Measurements from ENCODE around the gene SNX30.

The SNX30 gene

GRCh38 chr9:112869917-112870316 is 119.4 kb downstream of the SNX30 start:
- H2AFZ ChIP-seq (ENCODE audit: low read length), result no peak overlapping the region
- no peaks in the 10 kb centered on the region for H3K27me3 ChIP-seq (ENCODE audit: insufficient read depth, low read length)
- H3K79me2 ChIP-seq (ENCODE audit: insufficient read depth, low read length), result no peaks in the 10 kb centered on the region
- H3K4me1 ChIP-seq (ENCODE audit: insufficient read depth, low read length, severe bottlenecking), result no peaks in the 10 kb centered on the region
- H3K9me3 ChIP-seq (ENCODE audit: low read length), result no peaks in the 10 kb centered on the region
- no peaks in the 10 kb centered on the region for H4K20me1 ChIP-seq (ENCODE audit: insufficient read depth, low read length)
- no peak overlapping the region for H3K27ac ChIP-seq (ENCODE audit: low read depth, low read length, poor library complexity, severe bottlenecking)
- no peaks in the 10 kb centered on the region for H3F3A ChIP-seq (ENCODE audit: insufficient read depth, low read length)
- H3K36me3 ChIP-seq (ENCODE audit: insufficient read depth, low read length), result peaks cover 13% of the 10 kb centered on the region; the same call in 1 of the 2 replicates
- H3K9me2 ChIP-seq (ENCODE audit: low read depth, low read length), result no peaks in the 10 kb centered on the region
- no peak overlapping the region for H3K9ac ChIP-seq (ENCODE audit: low read length)
- no peak overlapping the region for H3K4me2 ChIP-seq (ENCODE audit: low read length)
- no peak overlapping the region for H3K4me3 ChIP-seq (ENCODE audit: low read depth, low read length, poor library complexity, severe bottlenecking)
- TF ChIP-seq EZH2 (IDR thresholded peaks at IDR 0.05; ENCODE audit: borderline replicate concordance, low read length), result no peak
- TF ChIP-seq CTCF (IDR thresholded peaks at IDR 0.05; ENCODE audit: low read length), result no peak

- TF ChIP-seq CTCF (IDR thresholded peaks at IDR 0.05; ENCODE audit: low read length), result no peak
- no peak for TF ChIP-seq EZH2 (IDR thresholded peaks at IDR 0.05; ENCODE audit: borderline replicate concordance, low read length)
- no peak overlapping the region for H3K27ac ChIP-seq (ENCODE audit: low read depth, low read length, poor library complexity, severe bottlenecking)
- no peaks in the 10 kb centered on the region for H3K9me2 ChIP-seq (ENCODE audit: low read depth, low read length)
Observed at GRCh38 chr9:112870556-112870955, 120.0 kb downstream of the SNX30 start.

GRCh38 chr9:112872019-112872418 is 121.5 kb downstream of the SNX30 start:
- Histone ChIP-seq H3F3A (ENCODE audit: insufficient read depth, low read length) (no peaks in the 10 kb centered on the region), H3K4me1 (ENCODE audit: insufficient read depth, low read length, severe bottlenecking) (no peaks in the 10 kb centered on the region), H3K9me2 (ENCODE audit: low read depth, low read length) (no peaks in the 10 kb centered on the region), H3K4me2 (ENCODE audit: low read length) (no peak overlapping the region), H3K27ac (ENCODE audit: low read depth, low read length, poor library complexity, severe bottlenecking) (no peak overlapping the region), H3K9ac (ENCODE audit: low read length) (no peak overlapping the region), H3K9me3 (ENCODE audit: low read length) (no peaks in the 10 kb centered on the region), H4K20me1 (ENCODE audit: insufficient read depth, low read length) (no peaks in the 10 kb centered on the region), H2AFZ (ENCODE audit: low read length) (no peak overlapping the region), H3K79me2 (ENCODE audit: insufficient read depth, low read length) (no peaks in the 10 kb centered on the region), H3K36me3 (ENCODE audit: insufficient read depth, low read length) (peaks cover 18% of the 10 kb centered on the region; the same call in 1 of the 2 replicates), H3K27me3 (ENCODE audit: insufficient read depth, low read length) (no peaks in the 10 kb centered on the region), H3K4me3 (ENCODE audit: low read depth, low read length, poor library complexity, severe bottlenecking) (no peak overlapping the region)
- TF ChIP-seq CTCF (IDR thresholded peaks at IDR 0.05; ENCODE audit: low read length), result no peak
- no peak for TF ChIP-seq EZH2 (IDR thresholded peaks at IDR 0.05; ENCODE audit: borderline replicate concordance, low read length)

More at GRCh38 chr9:112870556-112870955, 120.0 kb downstream of the SNX30 start:
- no peaks in the 10 kb centered on the region for H3K27me3 ChIP-seq (ENCODE audit: insufficient read depth, low read length)
- H3F3A ChIP-seq (ENCODE audit: insufficient read depth, low read length), result no peaks in the 10 kb centered on the region
- H3K79me2 ChIP-seq (ENCODE audit: insufficient read depth, low read length), result no peaks in the 10 kb centered on the region
- H3K4me3 ChIP-seq (ENCODE audit: low read depth, low read length, poor library complexity, severe bottlenecking), result no peak overlapping the region
- no peaks in the 10 kb centered on the region for H4K20me1 ChIP-seq (ENCODE audit: insufficient read depth, low read length)
- no peaks in the 10 kb centered on the region for H3K4me1 ChIP-seq (ENCODE audit: insufficient read depth, low read length, severe bottlenecking)
- peaks cover 18% of the 10 kb centered on the region; the same call in 1 of the 2 replicates for H3K36me3 ChIP-seq (ENCODE audit: insufficient read depth, low read length)
- no peak overlapping the region for H3K4me2 ChIP-seq (ENCODE audit: low read length)
- no peaks in the 10 kb centered on the region for H3K9me3 ChIP-seq (ENCODE audit: low read length)
- H3K9ac ChIP-seq (ENCODE audit: low read length), result no peak overlapping the region
- H2AFZ ChIP-seq (ENCODE audit: low read length), result no peak overlapping the region
